H1 (cell line): Measurements from ENCODE around the gene PNPLA1. TPM values are rescaled to one million over a fixed set of nuclear protein-coding genes. Genes with fewer than 3 reads are reported as not detected.

Experiments
- CTCF ChIA-PET: fragments of 300-600 bp; sonication (Branson Sonifier 250); formaldehyde crosslinking; loops from one replicate; lab custom pipeline; 2021; ENCODE audit not compliant: partially characterized antibody; lab: Charles Lee
- POLR2A ChIA-PET: fragments of 300-600 bp; sonication (Branson Sonifier 250); formaldehyde crosslinking; loops from one replicate; lab custom pipeline; 2021; ENCODE audit warnings: inconsistent platforms; ENCODE audit not compliant: partially characterized antibody; lab: Charles Lee
- DNase-seq, 2 experiments: peaks; one replicate each; pipeline versions ENCODE4 v3.0.0 to v3.0.0-alpha.2; 2010 to 2022; ENCODE audit warnings: low spot score in 2 of 2, low read depth in 1 of 2, mixed read lengths in 1 of 2
- FAIRE-seq: peaks from 2 replicates; lab custom pipeline; 2011; peaks lifted over from hg19 to GRCh38; lab: Jason Lieb, UNC
- H2AFZ ChIP-seq: 2 replicates; pipeline ENCODE4 v1.8.1; 2012; ENCODE audit warnings: low read length, inconsistent platforms
- H2AK5ac ChIP-seq: 2 replicates; pipeline ENCODE4 v1.6.1; 2013; ENCODE audit warnings: low read depth, low read length
- H2BK120ac ChIP-seq: replicated peaks from 2 replicates; pipeline ENCODE3; 2013; ENCODE audit warnings: low read depth, low read length, inconsistent platforms
- H2BK12ac ChIP-seq: 2 replicates; pipeline ENCODE4 v1.6.1; 2013; ENCODE audit warnings: low read depth, low read length
- H2BK15ac ChIP-seq: 2 replicates; pipeline ENCODE4 v1.6.1; 2013; ENCODE audit warnings: low read length
- H2BK20ac ChIP-seq: 2 replicates; pipeline ENCODE4 v1.6.1; 2013; ENCODE audit warnings: low read length
- H2BK5ac ChIP-seq: 2 replicates; pipeline ENCODE4 v1.6.1; 2013; ENCODE audit warnings: low read depth, low read length
- H3K14ac ChIP-seq: 2 replicates; pipeline ENCODE4 v1.6.1; 2013; ENCODE audit warnings: inconsistent platforms; ENCODE audit not compliant: insufficient read length
- H3K18ac ChIP-seq: 2 replicates; pipeline ENCODE4 v1.6.1; 2013; ENCODE audit warnings: low read length; ENCODE audit errors: extremely low read depth
- H3K23ac ChIP-seq: 2 replicates; pipeline ENCODE4 v1.6.1; 2013; ENCODE audit warnings: inconsistent platforms; ENCODE audit not compliant: insufficient read length
- H3K23me2 ChIP-seq: 2 replicates; pipeline ENCODE4 v1.6.1; 2013; ENCODE audit warnings: low read depth, low read length
- H3K27ac ChIP-seq: 2 replicates; pipeline ENCODE4 v1.6.1; 2011; ENCODE audit warnings: low read depth, low read length, inconsistent platforms
- H3K27me3 ChIP-seq, 4 experiments: replicated peaks in 1 of 4; 1 replicate in 1 of 4; 2 replicates in 3 of 4; pipeline versions ENCODE4 v1.6.1 to v1.8.1; 2011 to 2013; ENCODE audit warnings: low read length in 3 of 4, mild to moderate bottlenecking in 3 of 4, inconsistent platforms in 2 of 4, mixed read lengths in 2 of 4, moderate library complexity in 1 of 4; ENCODE audit not compliant: control insufficient read depth in 3 of 4, insufficient read depth in 3 of 4; ENCODE audit errors: extremely low read depth in 1 of 4
- H3K36me3 ChIP-seq, 4 experiments: 2 replicates each; pipeline versions ENCODE4 v1.6.1 to v1.8.1; 2011 to 2013; ENCODE audit warnings: mild to moderate bottlenecking in 4 of 4, low read length in 3 of 4, moderate library complexity in 2 of 4, control low read depth in 1 of 4, inconsistent platforms in 1 of 4; ENCODE audit not compliant: insufficient read depth in 4 of 4, control insufficient read depth in 2 of 4
- H3K4ac ChIP-seq: replicated peaks from 2 replicates; pipeline ENCODE3; 2013; ENCODE audit warnings: low read length, low read depth, mixed read lengths, inconsistent platforms; ENCODE audit not compliant: insufficient read length
- H3K4me1 ChIP-seq, 4 experiments: replicated peaks in 1 of 4; 1 replicate in 1 of 4; 2 replicates in 3 of 4; pipeline versions ENCODE4 v1.6.1 to v1.8.1; 2011 to 2013; ENCODE audit warnings: low read length in 3 of 4, inconsistent platforms in 2 of 4, mixed read lengths in 1 of 4; ENCODE audit not compliant: insufficient read depth in 4 of 4, control insufficient read depth in 3 of 4
- H3K4me2 ChIP-seq, 2 experiments: 2 replicates each; pipeline versions ENCODE4 v1.6.1 to v1.8.1; 2011 to 2013; ENCODE audit warnings: low read depth in 2 of 2, low read length in 2 of 2, control low read depth in 1 of 2, inconsistent platforms in 1 of 2, mild to moderate bottlenecking in 1 of 2; ENCODE audit not compliant: insufficient read depth in 1 of 2
- H3K4me3 ChIP-seq, 4 experiments: fragments of 200-600, 300-600 bp in 1 of 4; sonication (generic), shearing (Covaris generic), sonication (Bioruptor Twin) in 1 of 4; 2 replicates each; pipeline versions ENCODE4 v1.5.1 to v1.8.1; 2011 to 2016; ENCODE audit warnings: low read length in 4 of 4, low read depth in 3 of 4, control low read depth in 2 of 4, inconsistent platforms in 2 of 4, mild to moderate bottlenecking in 2 of 4, mixed read lengths in 1 of 4, moderate library complexity in 1 of 4; ENCODE audit not compliant: insufficient read depth in 2 of 4; ENCODE audit errors: extremely low read depth in 1 of 4
- H3K56ac ChIP-seq: replicated peaks from 2 replicates; pipeline ENCODE3; 2013; ENCODE audit warnings: low read depth, mild to moderate bottlenecking, mixed read lengths, low read length, inconsistent platforms; ENCODE audit not compliant: insufficient read length
- H3K79me1 ChIP-seq: 2 replicates; pipeline ENCODE4 v1.6.1; 2013; ENCODE audit warnings: low read depth, low read length, control low read depth
- H3K79me2 ChIP-seq, 2 experiments: 2 replicates each; pipeline versions ENCODE4 v1.6.1 to v1.8.1; 2012 to 2013; ENCODE audit warnings: low read length in 2 of 2, mild to moderate bottlenecking in 2 of 2, inconsistent platforms in 1 of 2; ENCODE audit not compliant: insufficient read depth in 2 of 2, control insufficient read depth in 1 of 2
- H3K9ac ChIP-seq, 4 experiments: replicated peaks in 1 of 4; 1 replicate in 1 of 4; 2 replicates in 3 of 4; pipeline versions ENCODE4 v1.6.1 to v1.8.1; 2011 to 2013; ENCODE audit warnings: low read depth in 3 of 4, low read length in 3 of 4, control low read depth in 2 of 4, mild to moderate bottlenecking in 2 of 4, moderate library complexity in 2 of 4, inconsistent platforms in 1 of 4; ENCODE audit errors: extremely low read depth in 1 of 4
- H3K9me3 ChIP-seq, 2 experiments: 2 replicates each; pipeline versions ENCODE4 v1.6.1 to v1.8.1; 2012 to 2013; ENCODE audit warnings: mild to moderate bottlenecking in 2 of 2, moderate library complexity in 2 of 2, control low read depth in 1 of 2, inconsistent platforms in 1 of 2, low read depth in 1 of 2, low read length in 1 of 2, mixed read lengths in 1 of 2; ENCODE audit not compliant: insufficient read depth in 2 of 2
- H4K20me1 ChIP-seq, 2 experiments: replicated peaks in 1 of 2; 2 replicates each; pipeline versions ENCODE3 to v1.8.1; 2011 to 2013; ENCODE audit warnings: inconsistent platforms in 2 of 2, low read length in 2 of 2, mild to moderate bottlenecking in 1 of 2; ENCODE audit not compliant: insufficient read depth in 2 of 2, control insufficient read depth in 1 of 2
- H4K5ac ChIP-seq: 2 replicates; pipeline ENCODE4 v1.6.1; 2013; ENCODE audit warnings: low read length, low read depth, mixed read lengths, inconsistent platforms; ENCODE audit not compliant: insufficient read length
- H4K8ac ChIP-seq: 2 replicates; pipeline ENCODE4 v1.8.0; 2013; ENCODE audit warnings: mild to moderate bottlenecking, moderate library complexity, low read length, inconsistent platforms; ENCODE audit not compliant: insufficient read depth; ENCODE audit errors: extremely low read depth
- H4K91ac ChIP-seq: replicated peaks from 2 replicates; pipeline ENCODE3; 2013; ENCODE audit warnings: low read length, mixed read lengths, inconsistent platforms; ENCODE audit not compliant: insufficient read length
- CBX5 ChIP-seq: fragments of 300-800, 300-1000 bp; sonication (generic); IDR thresholded peaks from 2 replicates; pipeline ENCODE4 v1.7.1; 2016; ENCODE audit warnings: antibody characterized with exemption, low read length, low read depth
- CBX8 ChIP-seq: fragments of 300-800, 300-1000 bp; sonication (generic); IDR thresholded peaks from 2 replicates; pipeline ENCODE4 v1.7.1; 2016; ENCODE audit warnings: low read depth, low read length, borderline replicate concordance
- GABPA ChIP-seq: IDR thresholded peaks from 2 replicates; pipeline ENCODE4 v1.6.1; 2011; ENCODE audit warnings: mild to moderate bottlenecking, low read length, moderate library complexity, borderline replicate concordance; ENCODE audit not compliant: insufficient read depth
- GTF2F1 ChIP-seq: IDR thresholded peaks from 2 replicates; pipeline ENCODE4 v1.6.1; 2012; ENCODE audit warnings: low read depth, low read length, improper control_type of control experiment, borderline replicate concordance
- WGBS, 2 experiments: shearing (Covaris generic) in 1 of 2; methylation state at CpG; one replicate each; pipeline versions ENCODE4 v1.1.6 to v1.1.7; 2013 to 2015; ENCODE audit warnings: low lambda C conversion rate in 2 of 2, mixed read lengths in 2 of 2, inconsistent platforms in 1 of 2, low coverage in 1 of 2, missing lambda C conversion rate in 1 of 2; ENCODE audit not compliant: insufficient replicate concordance in 2 of 2, insufficient coverage in 1 of 2, insufficient read length in 1 of 2; ENCODE audit errors: extremely low coverage in 1 of 2, missing lambda C conversion rate in 1 of 2; 5-methylcytosine and 5-hydroxymethylcytosine counted together
- polyA plus RNA-seq, 7 experiments: library from polyadenylated mRNA; depleted of rRNA in 3 of 7; stranded (reverse) in 5 of 7; unstranded in 2 of 7; fragments of >200 nt in 5 of 7; fragments of 200-250 nt in 2 of 7; gene quantifications; 1 replicate in 5 of 7; 2 replicates in 1 of 7; 4 replicates in 1 of 7; pipeline versions ENCODE4 v1.2.1 to v1.2.3, GENCODE V29; 2011 to 2013; ENCODE audit warnings: missing spikeins in 2 of 7, mixed read lengths in 2 of 7
- total RNA-seq: library from RNA; stranded (reverse); fragmentation: NEBNext Ultra II Directional; extraction: Animal tissue kit (Norgen Biotek cat#: 25700); gene quantifications from 2 replicates; pipeline ENCODE4 v1.2.1, GENCODE V29; 2021
- TF ChIP-seq, protein P1 (sequence below): IDR thresholded peaks from 2 replicates; pipeline ENCODE4 v1.6.1; 2011; ENCODE audit warnings: low read length, improper control_type of control experiment

PNPLA1 gene
- total and polyA plus RNA-seq, 2 of the 8 experiments (the other 6 are each of a cell fraction or from before 2014, with no cell fraction given): not detected

DNA sequence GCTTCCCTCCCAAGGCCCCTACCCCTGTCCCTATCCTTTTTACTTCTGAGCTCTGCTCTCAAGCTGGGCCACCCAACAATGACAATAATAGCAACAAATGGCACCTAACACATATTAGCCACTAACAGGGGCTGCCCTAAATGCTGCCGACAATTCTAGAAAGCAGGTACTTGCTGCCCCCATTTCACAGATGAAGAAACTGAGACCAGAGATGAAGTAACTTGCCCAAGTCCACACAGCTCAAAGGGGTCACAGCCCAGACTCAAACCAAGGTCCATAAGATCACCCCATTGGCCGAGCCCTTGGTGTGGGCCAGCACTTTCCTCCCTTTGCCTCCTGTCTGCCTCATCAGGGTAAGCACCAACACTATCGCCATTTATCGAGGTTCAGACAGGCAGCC, 54.9 kb downstream of the PNPLA1 start:
- Histone ChIP-seq H3K27ac (no peak overlapping the region), H2BK20ac (no peak overlapping the region), H2BK5ac (no peak overlapping the region), H4K20me1 (peaks cover 0 to 2% of the 10 kb centered on the region in 2 experiments), H3K79me2 (no peaks in the 10 kb centered on the region), H2AFZ (no peak overlapping the region), H3K36me3 (no peaks in the 10 kb centered on the region), H3K4me1 (peaks cover 0 to 10% (median 3%) of the 10 kb centered on the region in 4 experiments; a peak in 4 of 7 replicates), H3K56ac (no peak overlapping the region)
- POLR2A ChIA-PET: interaction anchor here (1.2 kb wide), 1 partner anchor 28 kb away, joined by 4 read pairs; no protein-coding TSS in a partner anchor
- FAIRE-seq: no peak
- 88% methylated on average over 4 of the region's 4 CpGs; no CpG with 5 or more reads in 1 of the 2 experiments for WGBS, 2 experiments
- CTCF ChIA-PET: interaction anchor here (0.6 to 4.2 kb wide), 5 partner anchors 16 to 705 kb away, joined by 3 to 14 read pairs (median 6); no protein-coding TSS in a partner anchor
- TF ChIP-seq CBX5 (no peak), CBX8 (no peak), GTF2F1 (no peak), GABPA (no peak)
- TF ChIP-seq, protein P1, sequence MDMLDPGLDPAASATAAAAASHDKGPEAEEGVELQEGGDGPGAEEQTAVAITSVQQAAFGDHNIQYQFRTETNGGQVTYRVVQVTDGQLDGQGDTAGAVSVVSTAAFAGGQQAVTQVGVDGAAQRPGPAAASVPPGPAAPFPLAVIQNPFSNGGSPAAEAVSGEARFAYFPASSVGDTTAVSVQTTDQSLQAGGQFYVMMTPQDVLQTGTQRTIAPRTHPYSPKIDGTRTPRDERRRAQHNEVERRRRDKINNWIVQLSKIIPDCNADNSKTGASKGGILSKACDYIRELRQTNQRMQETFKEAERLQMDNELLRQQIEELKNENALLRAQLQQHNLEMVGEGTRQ: no peak
- TF ChIP-seq, all 59 proteins: peak for 0
- H3K27me3 ChIP-seq: no peaks in the 10 kb centered on the region; a peak in 1 of 7 replicates
- H3K4me2 ChIP-seq: no peak overlapping the region
- no peak overlapping the region for H3K18ac ChIP-seq
- H3K4ac ChIP-seq: no peak overlapping the region
- H2BK120ac ChIP-seq: no peak overlapping the region
- no peak overlapping the region for H3K14ac ChIP-seq
- no peak overlapping the region for H4K91ac ChIP-seq
- no peak overlapping the region for H2BK12ac ChIP-seq
- H4K5ac ChIP-seq: no peak overlapping the region
- H3K79me1 ChIP-seq: no peaks in the 10 kb centered on the region
- no peak for DNase-seq
- H3K9ac ChIP-seq: no peak overlapping the region
- H3K23ac ChIP-seq: no peak overlapping the region
- H2BK15ac ChIP-seq: no peak overlapping the region
- H3K4me3 ChIP-seq: no peak overlapping the region
- H4K8ac ChIP-seq: no peak overlapping the region
- no peaks in the 10 kb centered on the region for H3K23me2 ChIP-seq
- H2AK5ac ChIP-seq: no peak overlapping the region
- no peaks in the 10 kb centered on the region for H3K9me3 ChIP-seq
